HepG2 (cell line): ENCODE results near the gene RCC2.

Experiments used
- CREM ChIP-seq, 2 experiments: sonication (generic) in 1 of 2; formaldehyde crosslinking in 1 of 2; IDR thresholded peaks; 2 replicates each; pipeline versions ENCODE4 v1.4.0 to v1.6.1; 2016 to 2020; ENCODE audit warnings: antibody characterized with exemption in 1 of 2, mild to moderate bottlenecking in 1 of 2, missing genetic modification reagents in 1 of 2
- TF ChIP-seq, protein P1 (sequence below): sonication (generic); formaldehyde crosslinking; IDR thresholded peaks from 2 replicates; pipeline ENCODE4 v1.5.0; 2020; ENCODE audit warnings: mild to moderate bottlenecking, missing genetic modification reagents, moderate library complexity

DNA sequence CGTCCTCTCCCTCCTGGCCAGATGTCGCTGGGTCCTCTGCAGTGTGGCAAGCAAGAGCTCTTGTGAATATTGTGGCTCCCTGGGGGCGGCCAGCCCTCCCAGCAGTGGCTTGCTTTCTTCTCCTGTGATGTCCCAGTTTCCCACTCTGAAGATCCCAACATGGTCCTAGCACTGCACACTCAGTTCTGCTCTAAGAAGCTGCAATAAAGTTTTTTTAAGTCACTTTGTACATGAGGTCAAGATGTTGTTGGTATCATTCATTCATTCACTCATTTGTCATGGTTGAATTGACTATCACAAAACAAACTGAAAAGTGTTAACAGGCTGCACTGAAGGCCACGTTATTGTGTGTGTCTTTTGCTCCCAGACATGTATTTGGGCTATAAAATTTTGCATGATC, 75.7 kb downstream of the RCC2 start:
- TF ChIP-seq CREM (IDR thresholded peaks at IDR 0.05) (no peak), CREM (CRISPR knock-in tag; IDR thresholded peaks at IDR 0.05) (no peak)
- TF ChIP-seq, protein P1, sequence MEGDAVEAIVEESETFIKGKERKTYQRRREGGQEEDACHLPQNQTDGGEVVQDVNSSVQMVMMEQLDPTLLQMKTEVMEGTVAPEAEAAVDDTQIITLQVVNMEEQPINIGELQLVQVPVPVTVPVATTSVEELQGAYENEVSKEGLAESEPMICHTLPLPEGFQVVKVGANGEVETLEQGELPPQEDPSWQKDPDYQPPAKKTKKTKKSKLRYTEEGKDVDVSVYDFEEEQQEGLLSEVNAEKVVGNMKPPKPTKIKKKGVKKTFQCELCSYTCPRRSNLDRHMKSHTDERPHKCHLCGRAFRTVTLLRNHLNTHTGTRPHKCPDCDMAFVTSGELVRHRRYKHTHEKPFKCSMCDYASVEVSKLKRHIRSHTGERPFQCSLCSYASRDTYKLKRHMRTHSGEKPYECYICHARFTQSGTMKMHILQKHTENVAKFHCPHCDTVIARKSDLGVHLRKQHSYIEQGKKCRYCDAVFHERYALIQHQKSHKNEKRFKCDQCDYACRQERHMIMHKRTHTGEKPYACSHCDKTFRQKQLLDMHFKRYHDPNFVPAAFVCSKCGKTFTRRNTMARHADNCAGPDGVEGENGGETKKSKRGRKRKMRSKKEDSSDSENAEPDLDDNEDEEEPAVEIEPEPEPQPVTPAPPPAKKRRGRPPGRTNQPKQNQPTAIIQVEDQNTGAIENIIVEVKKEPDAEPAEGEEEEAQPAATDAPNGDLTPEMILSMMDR (CRISPR knock-in tag) = no peak
